ENCODE measurements around the gene SLC49A4. TPM values are rescaled to one million over a fixed set of nuclear protein-coding genes. Genes with fewer than 3 reads are reported as not detected.

SLC49A4 gene
- total and polyA plus RNA-seq, 4 experiments from 2014 or later = 1.9 to 7.6 (median 4.7) TPM

- DNase-seq = peak in 1 of 5 donors; percentile 2
- peak overlapping the region in 2 of 7 donors; percentile 24 to 39 for H3K27ac Mint-ChIP-seq
Observed at GRCh38 chr3:122875547-122876127, 80.8 kb downstream of the SLC49A4 start.

GRCh38 chr3:122880173-122880572 is 85.3 kb downstream of the SLC49A4 start:
- intact Hi-C loops (cut with micrococcal nuclease) = no loop called here
- CTCF ChIA-PET (ENCODE audit: partially characterized antibody) = no interaction called here
- no peak overlapping the region for H3K27ac ChIP-seq (ENCODE audit: low read depth, low read length)
- Mint-ChIP-seq H3K9me3 (peaks cover 0 to 4% (median 0%) of the 10 kb centered on the region in 8 donors), H3K4me1 (peaks cover 7 to 15% (median 11%) of the 10 kb centered on the region in 4 donors), H3K27me3 (no peaks in the 10 kb centered on the region), H3K36me3 (peaks cover 23 to 25% of the 10 kb centered on the region in 2 donors), H3K4me3 (no peak overlapping the region), H3K27ac (no peak overlapping the region)
- DNase-seq = no peak
- no peaks in the 10 kb centered on the region for H3K27me3 ChIP-seq (ENCODE audit: insufficient read depth, low read length)
- peaks cover 13% of the 10 kb centered on the region for H3K4me1 ChIP-seq (ENCODE audit: insufficient read depth, low read length)
- no peaks in the 10 kb centered on the region for H3K9me3 ChIP-seq (ENCODE audit: control insufficient read depth in 1 of 2, low read length in 2 of 2)
- POLR2A ChIA-PET (ENCODE audit: partially characterized antibody) = no interaction called here
- H3K36me3 ChIP-seq (ENCODE audit: insufficient read depth, low read length) = no peaks in the 10 kb centered on the region
- no peak overlapping the region for H3K4me3 ChIP-seq (ENCODE audit: low read length in 2 of 2)

More at GRCh38 chr3:122875547-122876127, 80.8 kb downstream of the SLC49A4 start:
- Mint-ChIP-seq H3K9me3 (peaks cover 0 to 8% (median 0%) of the 10 kb centered on the region in 8 donors), H3K4me3 (peak overlapping the region in 3 of 8 donors; percentile 12 to 38 (median 20)), H3K4me1 (peaks cover 11 to 26% (median 15%) of the 10 kb centered on the region in 4 donors), H3K36me3 (peaks cover 32 to 38% of the 10 kb centered on the region in 2 donors), H3K27me3 (no peaks in the 10 kb centered on the region)
- H3K4me3 ChIP-seq (ENCODE audit: low read length in 2 of 2) = no peak overlapping the region
- CTCF ChIA-PET (ENCODE audit: partially characterized antibody) = interaction anchor here (0.8 kb wide), 1 partner anchor 244 kb away, joined by 3 read pairs; no protein-coding TSS in a partner anchor
- H3K27me3 ChIP-seq (ENCODE audit: insufficient read depth, low read length) = no peaks in the 10 kb centered on the region
- H3K27ac ChIP-seq (ENCODE audit: low read depth, low read length) = no peak overlapping the region
- H3K9me3 ChIP-seq (ENCODE audit: control insufficient read depth in 1 of 2, low read length in 2 of 2) = no peaks in the 10 kb centered on the region
- peaks cover 19% of the 10 kb centered on the region for H3K4me1 ChIP-seq (ENCODE audit: insufficient read depth, low read length)
- no peaks in the 10 kb centered on the region for H3K36me3 ChIP-seq (ENCODE audit: insufficient read depth, low read length)
- intact Hi-C loops (cut with micrococcal nuclease) = no loop called here
- POLR2A ChIA-PET (ENCODE audit: partially characterized antibody) = no interaction called here

GRCh38 chr3:122880624-122881023 is 85.8 kb downstream of the SLC49A4 start:
- ChIA-PET POLR2A (ENCODE audit: partially characterized antibody) (no interaction called here), CTCF (ENCODE audit: partially characterized antibody) (no interaction called here)
- Histone ChIP-seq H3K27me3 (ENCODE audit: insufficient read depth, low read length) (no peaks in the 10 kb centered on the region), H3K4me1 (ENCODE audit: insufficient read depth, low read length) (peaks cover 9% of the 10 kb centered on the region), H3K36me3 (ENCODE audit: insufficient read depth, low read length) (no peaks in the 10 kb centered on the region), H3K9me3 (ENCODE audit: control insufficient read depth in 1 of 2, low read length in 2 of 2) (no peaks in the 10 kb centered on the region), H3K27ac (ENCODE audit: low read depth, low read length) (no peak overlapping the region), H3K4me3 (ENCODE audit: low read length in 2 of 2) (no peak overlapping the region)
- Mint-ChIP-seq H3K27me3 (no peaks in the 10 kb centered on the region), H3K4me1 (peaks cover 4 to 10% (median 8%) of the 10 kb centered on the region in 4 donors), H3K27ac (no peak overlapping the region), H3K9me3 (peaks cover 0 to under 1% (median 0%) of the 10 kb centered on the region in 8 donors), H3K4me3 (no peak overlapping the region), H3K36me3 (peaks cover 23 to 25% of the 10 kb centered on the region in 2 donors)
- DNase-seq = no peak
- intact Hi-C loops (cut with micrococcal nuclease) = no loop called here

GRCh38 chr3:122882361-122882947 is 87.6 kb downstream of the SLC49A4 start:
- H3K4me3 ChIP-seq (ENCODE audit: low read length in 2 of 2) = no peak overlapping the region
- H3K4me3 Mint-ChIP-seq = no peak overlapping the region
- H3K27me3 ChIP-seq (ENCODE audit: insufficient read depth, low read length) = no peaks in the 10 kb centered on the region
- no peak overlapping the region for H3K27ac Mint-ChIP-seq
- no peaks in the 10 kb centered on the region for H3K36me3 ChIP-seq (ENCODE audit: insufficient read depth, low read length)
- intact Hi-C loops (cut with micrococcal nuclease) = no loop called here
- peaks cover 22 to 27% of the 10 kb centered on the region in 2 donors for H3K36me3 Mint-ChIP-seq
- no peaks in the 10 kb centered on the region for H3K27me3 Mint-ChIP-seq
- POLR2A ChIA-PET (ENCODE audit: partially characterized antibody) = no interaction called here
- no peak overlapping the region for H3K27ac ChIP-seq (ENCODE audit: low read depth, low read length)
- H3K9me3 Mint-ChIP-seq = no peaks in the 10 kb centered on the region
- no peaks in the 10 kb centered on the region for H3K4me1 ChIP-seq (ENCODE audit: insufficient read depth, low read length)
- no peaks in the 10 kb centered on the region for H3K4me1 Mint-ChIP-seq
- DNase-seq = no peak
- CTCF ChIA-PET (ENCODE audit: partially characterized antibody) = no interaction called here
- no peaks in the 10 kb centered on the region for H3K9me3 ChIP-seq (ENCODE audit: control insufficient read depth in 1 of 2, low read length in 2 of 2)

- POLR2A ChIA-PET (ENCODE audit: partially characterized antibody) = no interaction called here
- Mint-ChIP-seq H3K27me3 (no peaks in the 10 kb centered on the region), H3K4me3 (no peak overlapping the region), H3K27ac (no peak overlapping the region), H3K36me3 (peaks cover 6 to 10% of the 10 kb centered on the region in 2 donors), H3K4me1 (peaks cover 0 to 5% (median 2%) of the 10 kb centered on the region in 4 donors), H3K9me3 (no peaks in the 10 kb centered on the region)
- no peaks in the 10 kb centered on the region for H3K36me3 ChIP-seq (ENCODE audit: insufficient read depth, low read length)
- no peaks in the 10 kb centered on the region for H3K27me3 ChIP-seq (ENCODE audit: insufficient read depth, low read length)
- intact Hi-C loops (cut with micrococcal nuclease) = no loop called here
- CTCF ChIA-PET (ENCODE audit: partially characterized antibody) = interaction anchor here (0.6 kb wide), 1 partner anchor 142 kb away, joined by 3 read pairs; no protein-coding TSS in a partner anchor
- H3K4me1 ChIP-seq (ENCODE audit: insufficient read depth, low read length) = no peaks in the 10 kb centered on the region
- H3K4me3 ChIP-seq (ENCODE audit: low read length in 2 of 2) = no peak overlapping the region
- DNase-seq = no peak
- H3K27ac ChIP-seq (ENCODE audit: low read depth, low read length) = no peak overlapping the region
- H3K9me3 ChIP-seq (ENCODE audit: control insufficient read depth in 1 of 2, low read length in 2 of 2) = no peaks in the 10 kb centered on the region
Observed at GRCh38 chr3:122886251-122886650, 91.4 kb downstream of the SLC49A4 start.

GRCh38 chr3:122886946-122887345 is 92.1 kb downstream of the SLC49A4 start:
- ChIA-PET CTCF (ENCODE audit: partially characterized antibody) (no interaction called here), POLR2A (ENCODE audit: partially characterized antibody) (no interaction called here)
- Histone ChIP-seq H3K4me3 (ENCODE audit: low read length in 2 of 2) (no peak overlapping the region), H3K36me3 (ENCODE audit: insufficient read depth, low read length) (no peaks in the 10 kb centered on the region), H3K27ac (ENCODE audit: low read depth, low read length) (no peak overlapping the region), H3K27me3 (ENCODE audit: insufficient read depth, low read length) (no peaks in the 10 kb centered on the region), H3K9me3 (ENCODE audit: control insufficient read depth in 1 of 2, low read length in 2 of 2) (no peaks in the 10 kb centered on the region), H3K4me1 (ENCODE audit: insufficient read depth, low read length) (no peaks in the 10 kb centered on the region)
- intact Hi-C loops (cut with micrococcal nuclease) = no loop called here
- Mint-ChIP-seq H3K36me3 (peaks cover 0 to 4% of the 10 kb centered on the region in 2 donors), H3K27ac (no peak overlapping the region), H3K4me3 (no peak overlapping the region), H3K4me1 (peaks cover 0 to 5% (median 2%) of the 10 kb centered on the region in 4 donors), H3K27me3 (no peaks in the 10 kb centered on the region), H3K9me3 (no peaks in the 10 kb centered on the region)
- DNase-seq = no peak

GRCh38 chr3:122890077-122890719 is 95.3 kb downstream of the SLC49A4 start:
- intact Hi-C loops (cut with micrococcal nuclease) = no loop called here
- H3K27me3 Mint-ChIP-seq = no peaks in the 10 kb centered on the region
- CTCF ChIA-PET (ENCODE audit: partially characterized antibody) = no interaction called here

More at GRCh38 chr3:122890077-122890719, 95.3 kb downstream of the SLC49A4 start:
- Histone ChIP-seq H3K4me3 (ENCODE audit: low read length in 2 of 2) (no peak overlapping the region), H3K4me1 (ENCODE audit: insufficient read depth, low read length) (no peaks in the 10 kb centered on the region), H3K9me3 (ENCODE audit: control insufficient read depth in 1 of 2, low read length in 2 of 2) (no peaks in the 10 kb centered on the region), H3K27me3 (ENCODE audit: insufficient read depth, low read length) (no peaks in the 10 kb centered on the region), H3K36me3 (ENCODE audit: insufficient read depth, low read length) (no peaks in the 10 kb centered on the region), H3K27ac (ENCODE audit: low read depth, low read length) (no peak overlapping the region)
- Mint-ChIP-seq H3K27ac (peak overlapping the region in 2 of 7 donors; percentile 16 to 26), H3K4me3 (no peak overlapping the region), H3K4me1 (peaks cover 5 to 15% (median 10%) of the 10 kb centered on the region in 4 donors), H3K36me3 (peaks cover 0 to 4% of the 10 kb centered on the region in 2 donors), H3K9me3 (no peaks in the 10 kb centered on the region)
- DNase-seq = no peak
- POLR2A ChIA-PET (ENCODE audit: partially characterized antibody) = no interaction called here

Data from CD4-positive, alpha-beta memory T cell (primary cell).